Activated CD8-positive, alpha-beta memory T cell treated with anti-CD3 and anti-CD28 coated beads for 48 hours (primary cell): ENCODE measurements around the gene ZNFX1.

Source experiments
- DNase-seq, 3 experiments: peaks; one replicate each; pipeline ENCODE4 v3.0.0-alpha.2; 2020; ENCODE audit warnings: low read depth in 2 of 3, low spot score in 2 of 3

ZNFX1 gene

GRCh38 chr20:49293122-49293521 is 15.3 kb upstream of the ZNFX1 start:
- DNase-seq: no peak

- no peak for DNase-seq
Observed at GRCh38 chr20:49292010-49292409, 14.2 kb upstream of the ZNFX1 start.

GRCh38 chr20:49291200-49291599 is 13.3 kb upstream of the ZNFX1 start:
- no peak for DNase-seq

- no peak for DNase-seq
Observed at GRCh38 chr20:49290608-49291191, 12.8 kb upstream of the ZNFX1 start.

- DNase-seq: no peak
Observed at GRCh38 chr20:49288784-49289696, 11.2 kb upstream of the ZNFX1 start.

GRCh38 chr20:49288250-49288751 is 10.4 kb upstream of the ZNFX1 start:
- DNase-seq: no peak

- DNase-seq: no peak
Observed at GRCh38 chr20:49287555-49288249, 9.8 kb upstream of the ZNFX1 start.

- DNase-seq: no peak
Observed at GRCh38 chr20:49286689-49287551, 9.1 kb upstream of the ZNFX1 start.

- no peak for DNase-seq
Observed at GRCh38 chr20:49285813-49286494, 8.1 kb upstream of the ZNFX1 start.

GRCh38 chr20:49285233-49285668 is 7.4 kb upstream of the ZNFX1 start:
- DNase-seq: no peak

- no peak for DNase-seq
Observed at GRCh38 chr20:49284818-49285217, 7.0 kb upstream of the ZNFX1 start.

GRCh38 chr20:49283703-49284625 is 6.1 kb upstream of the ZNFX1 start:
- no peak for DNase-seq

- no peak for DNase-seq
Observed at GRCh38 chr20:49283176-49283702, 5.4 kb upstream of the ZNFX1 start.

GRCh38 chr20:49282584-49283171 is 4.8 kb upstream of the ZNFX1 start:
- no peak for DNase-seq

- DNase-seq: no peak
Observed at GRCh38 chr20:49281913-49282467, 4.1 kb upstream of the ZNFX1 start.

GRCh38 chr20:49281059-49281912 is 3.4 kb upstream of the ZNFX1 start:
- no peak for DNase-seq

- DNase-seq: no peak
Observed at GRCh38 chr20:49280463-49281058, 2.7 kb upstream of the ZNFX1 start.
